Right lobe of liver (tissue), 4 donors: Measurements from ENCODE around the gene IZUMO4.

Experiments used
- CTCF ChIP-seq, 4 donors: fragments of 200-600 bp in 3 of 4; fragments of 450-650 bp in 1 of 4; IDR thresholded peaks; one replicate each; pipeline versions ENCODE4 v1.5.1 to v1.8.0; 2016 to 2022; ENCODE audit warnings: antibody characterized with exemption in 4 of 4, mild to moderate bottlenecking in 2 of 4
- POLR2A ChIP-seq: fragments of 450-650 bp; IDR thresholded peaks from one replicate; pipeline ENCODE4 v1.6.1; 2017; ENCODE audit warnings: antibody characterized with exemption, mild to moderate bottlenecking
- donor health status: DM: no; HTN: no; CAD: no.
- donor health status: DM: no; HTN: no; CAD: no.
- donor health status: DM: no; HTN: yes; CAD: no.

GRCh38 chr19:2126879-2127518, 30.3 kb downstream of the IZUMO4 start:
- no peak for TF ChIP-seq POLR2A
- TF ChIP-seq CTCF (IDR thresholded peaks at IDR 0.05) = no peak
